ENCODE measurements around the gene PRELID3B. TPM values are rescaled to one million over a fixed set of nuclear protein-coding genes. Genes with fewer than 3 reads are reported as not detected.

PRELID3B gene
- total RNA-seq, 1 donor: 68.4 TPM

DNA sequence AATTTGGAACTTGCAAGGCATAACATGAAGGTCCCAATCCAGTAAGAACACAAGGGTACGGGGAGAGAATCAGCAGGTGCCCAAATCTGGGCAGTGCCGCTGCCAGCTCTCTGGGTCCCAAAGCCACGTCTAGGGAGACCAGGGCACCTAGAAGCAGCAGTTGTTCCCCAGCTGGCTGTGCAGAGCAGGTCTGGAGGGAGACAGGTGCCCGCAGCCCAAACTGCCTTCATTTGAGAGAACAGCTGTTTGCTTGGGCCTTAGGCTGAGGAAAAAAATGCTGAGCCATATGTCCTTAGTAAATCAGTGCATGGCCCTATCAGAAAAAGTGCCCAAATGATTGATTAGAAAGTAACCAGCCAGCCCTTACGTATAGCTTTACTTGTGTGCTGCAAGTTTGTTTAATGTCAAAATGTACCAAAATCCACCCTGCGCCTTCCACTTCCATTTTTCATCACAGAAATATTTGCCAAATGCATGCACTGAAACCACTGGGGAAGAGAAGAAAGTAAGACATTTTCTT, 9.1 kb upstream of the PRELID3B start:
- no peak overlapping the region for H3K27ac ChIP-seq (ENCODE audit: low read depth, low read length)
- TF ChIP-seq, protein P1, sequence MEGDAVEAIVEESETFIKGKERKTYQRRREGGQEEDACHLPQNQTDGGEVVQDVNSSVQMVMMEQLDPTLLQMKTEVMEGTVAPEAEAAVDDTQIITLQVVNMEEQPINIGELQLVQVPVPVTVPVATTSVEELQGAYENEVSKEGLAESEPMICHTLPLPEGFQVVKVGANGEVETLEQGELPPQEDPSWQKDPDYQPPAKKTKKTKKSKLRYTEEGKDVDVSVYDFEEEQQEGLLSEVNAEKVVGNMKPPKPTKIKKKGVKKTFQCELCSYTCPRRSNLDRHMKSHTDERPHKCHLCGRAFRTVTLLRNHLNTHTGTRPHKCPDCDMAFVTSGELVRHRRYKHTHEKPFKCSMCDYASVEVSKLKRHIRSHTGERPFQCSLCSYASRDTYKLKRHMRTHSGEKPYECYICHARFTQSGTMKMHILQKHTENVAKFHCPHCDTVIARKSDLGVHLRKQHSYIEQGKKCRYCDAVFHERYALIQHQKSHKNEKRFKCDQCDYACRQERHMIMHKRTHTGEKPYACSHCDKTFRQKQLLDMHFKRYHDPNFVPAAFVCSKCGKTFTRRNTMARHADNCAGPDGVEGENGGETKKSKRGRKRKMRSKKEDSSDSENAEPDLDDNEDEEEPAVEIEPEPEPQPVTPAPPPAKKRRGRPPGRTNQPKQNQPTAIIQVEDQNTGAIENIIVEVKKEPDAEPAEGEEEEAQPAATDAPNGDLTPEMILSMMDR (IDR thresholded peaks at IDR 0.05; ENCODE audit: extremely low read depth, low read depth, low read length): no peak
- H3K36me3 ChIP-seq (ENCODE audit: insufficient read depth, low read length): no peaks in the 10 kb centered on the region
- no peak overlapping the region for H3K4me2 ChIP-seq (ENCODE audit: insufficient read depth, low read length)
- no peak for DNase-seq (ENCODE audit: insufficient read length, low spot score, missing footprints)
- H3K4me1 ChIP-seq (ENCODE audit: insufficient read depth, low read length): peaks cover 15% of the 10 kb centered on the region
- no peak overlapping the region for H2AFZ ChIP-seq (ENCODE audit: low read length)
- H4K20me1 ChIP-seq (ENCODE audit: insufficient read depth, low read length): no peaks in the 10 kb centered on the region
- no peak overlapping the region for H3K4me3 ChIP-seq (ENCODE audit: insufficient read depth, low read length)
- H3K79me2 ChIP-seq (ENCODE audit: insufficient read depth, low read length): no peaks in the 10 kb centered on the region
- peaks cover 33% of the 10 kb centered on the region for H3K27me3 ChIP-seq (ENCODE audit: insufficient read depth, low read length)
- no peaks in the 10 kb centered on the region for H3K9me3 ChIP-seq (ENCODE audit: low read depth, low read length)

- no peaks in the 10 kb centered on the region for H3K36me3 ChIP-seq (ENCODE audit: insufficient read depth, low read length)
- no peak for DNase-seq (ENCODE audit: insufficient read length, low spot score, missing footprints)
- no peak overlapping the region for H2AFZ ChIP-seq (ENCODE audit: low read length)
- peaks cover 25% of the 10 kb centered on the region for H3K27me3 ChIP-seq (ENCODE audit: insufficient read depth, low read length)
- no peak overlapping the region for H3K4me3 ChIP-seq (ENCODE audit: insufficient read depth, low read length)
- H3K27ac ChIP-seq (ENCODE audit: low read depth, low read length): no peak overlapping the region
- H3K79me2 ChIP-seq (ENCODE audit: insufficient read depth, low read length): no peaks in the 10 kb centered on the region
- peaks cover 15% of the 10 kb centered on the region for H3K4me1 ChIP-seq (ENCODE audit: insufficient read depth, low read length)
- H3K9me3 ChIP-seq (ENCODE audit: low read depth, low read length): no peaks in the 10 kb centered on the region
- H4K20me1 ChIP-seq (ENCODE audit: insufficient read depth, low read length): no peaks in the 10 kb centered on the region
- TF ChIP-seq, protein P1 (IDR thresholded peaks at IDR 0.05; ENCODE audit: extremely low read depth, low read depth, low read length): no peak
- H3K4me2 ChIP-seq (ENCODE audit: insufficient read depth, low read length): no peak overlapping the region
Measured at GRCh38 chr20:59050437-59050836, 7.9 kb upstream of the PRELID3B start.

- H3K9me3 ChIP-seq (ENCODE audit: low read depth, low read length): no peaks in the 10 kb centered on the region
- no peak for DNase-seq (ENCODE audit: insufficient read length, low spot score, missing footprints)
- TF ChIP-seq, protein P1 (IDR thresholded peaks at IDR 0.05; ENCODE audit: extremely low read depth, low read depth, low read length): no peak
- no peaks in the 10 kb centered on the region for H3K36me3 ChIP-seq (ENCODE audit: insufficient read depth, low read length)
- peak overlapping the region; percentile 82 for H3K4me2 ChIP-seq (ENCODE audit: insufficient read depth, low read length)
- H3K79me2 ChIP-seq (ENCODE audit: insufficient read depth, low read length): no peaks in the 10 kb centered on the region
- peaks cover 20% of the 10 kb centered on the region for H3K27me3 ChIP-seq (ENCODE audit: insufficient read depth, low read length)
- H2AFZ ChIP-seq (ENCODE audit: low read length): peak overlapping the region; percentile 70
- peak overlapping the region; percentile 57 for H3K4me3 ChIP-seq (ENCODE audit: insufficient read depth, low read length)
- H4K20me1 ChIP-seq (ENCODE audit: insufficient read depth, low read length): no peaks in the 10 kb centered on the region
- H3K4me1 ChIP-seq (ENCODE audit: insufficient read depth, low read length): peaks cover 16% of the 10 kb centered on the region
- H3K27ac ChIP-seq (ENCODE audit: low read depth, low read length): peak overlapping the region; percentile 4
Measured at GRCh38 chr20:59048681-59049030, 6.1 kb upstream of the PRELID3B start.

DNA sequence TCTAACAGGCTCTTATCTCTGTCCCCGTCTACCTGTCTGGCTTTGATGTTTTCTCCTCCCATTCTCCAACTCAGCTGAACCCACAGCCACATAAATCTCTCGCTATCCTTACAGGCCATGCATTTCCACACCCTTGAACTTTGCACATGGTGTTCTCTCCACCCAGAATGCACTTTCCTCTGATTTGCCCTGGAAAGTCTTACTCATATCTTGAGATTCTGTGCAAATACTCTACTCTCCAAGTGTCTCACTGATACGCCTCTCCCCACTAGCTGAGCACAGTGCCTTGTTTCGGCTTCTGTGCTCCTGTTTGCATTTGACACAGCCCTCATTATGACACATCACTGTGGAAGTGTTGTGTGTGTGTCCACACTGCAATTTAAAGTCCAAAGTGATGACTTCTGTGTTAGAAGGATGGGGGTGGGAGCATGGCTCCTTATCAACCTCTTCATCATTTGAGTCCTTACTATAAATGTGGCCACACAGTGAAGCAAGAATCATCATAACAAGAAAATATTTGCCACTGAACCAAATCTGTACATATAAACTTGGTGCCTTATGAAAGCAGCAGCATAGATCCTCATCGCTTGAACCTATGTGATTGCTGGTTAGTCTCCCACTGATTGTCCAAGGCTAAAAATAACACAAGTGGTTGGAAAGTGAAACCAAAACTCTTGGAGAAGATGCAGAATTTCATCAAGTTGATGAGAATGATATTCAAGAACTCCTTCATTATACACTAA, 5.5 kb upstream of the PRELID3B start:
- Histone ChIP-seq H3K27me3 (ENCODE audit: insufficient read depth, low read length) (peaks cover 15% of the 10 kb centered on the region), H3K27ac (ENCODE audit: low read depth, low read length) (peak overlapping the region; percentile 4), H4K20me1 (ENCODE audit: insufficient read depth, low read length) (no peaks in the 10 kb centered on the region), H3K9me3 (ENCODE audit: low read depth, low read length) (no peaks in the 10 kb centered on the region), H3K4me1 (ENCODE audit: insufficient read depth, low read length) (peaks cover 21% of the 10 kb centered on the region), H3K4me3 (ENCODE audit: insufficient read depth, low read length) (peak overlapping the region; percentile 57), H3K79me2 (ENCODE audit: insufficient read depth, low read length) (no peaks in the 10 kb centered on the region), H3K4me2 (ENCODE audit: insufficient read depth, low read length) (peak overlapping the region; percentile 82), H3K36me3 (ENCODE audit: insufficient read depth, low read length) (no peaks in the 10 kb centered on the region), H2AFZ (ENCODE audit: low read length) (peak overlapping the region; percentile 70)
- DNase-seq (ENCODE audit: insufficient read length, low spot score, missing footprints): peak; percentile 87
- TF ChIP-seq, protein P1 (IDR thresholded peaks at IDR 0.05; ENCODE audit: extremely low read depth, low read depth, low read length): no peak
